NCI-H128 (cell line): ENCODE measurements around the gene RFC4.

Experiments
- DNase-seq: peaks from one replicate; lab custom pipeline; 2025; ENCODE audit not compliant: unreplicated experiment; lab: John Stamatoyannopoulos, UW

Gene RFC4

GRCh38 chr3:186751480-186751879 is 54.8 kb downstream of the RFC4 start:
- DNase-seq, result no peak

GRCh38 chr3:186750316-186750715 is 56.0 kb downstream of the RFC4 start:
- no peak for DNase-seq

GRCh38 chr3:186746008-186746407 is 60.3 kb downstream of the RFC4 start:
- no peak for DNase-seq

DNA sequence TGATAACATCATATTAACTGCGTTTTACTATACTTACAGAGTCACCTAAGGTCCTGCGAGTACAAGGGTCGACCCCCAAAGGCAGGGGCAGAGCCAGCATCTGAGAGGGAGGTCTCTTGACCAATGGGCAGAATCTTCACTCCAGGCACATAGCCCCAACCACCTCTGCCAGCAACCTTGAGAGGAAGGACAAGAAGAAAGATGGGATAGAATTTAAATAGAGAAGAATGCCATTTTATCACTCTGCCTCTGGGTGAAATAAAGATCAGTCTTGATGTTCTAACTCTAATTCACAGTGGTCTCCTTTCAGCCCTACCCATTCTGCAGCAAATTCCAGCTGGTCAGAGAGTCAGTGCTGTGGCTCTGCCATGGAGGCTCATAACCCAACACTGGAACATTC is 62.6 kb downstream of the RFC4 start:
- no peak for DNase-seq

GRCh38 chr3:186742618-186743380 is 63.5 kb downstream of the RFC4 start:
- no peak for DNase-seq
